GM19463 (cell line): ENCODE measurements around the gene PPM1G.
A peak's percentile ranks its signal among the peaks of the same experiment; 100 is the strongest.
"Not testable (repeated sequence)": the region's sequence is repeated elsewhere in the genome, so short reads cannot be mapped to it uniquely, and the experiment has no call there.

Source experiments
- ATAC-seq: cut with Tn5 transposase; IDR thresholded peaks from one replicate; pipeline ENCODE4 v1.9.1; 2021; ENCODE audit warnings: mild to moderate bottlenecking, moderate library complexity; ENCODE audit not compliant: unreplicated experiment

Gene PPM1G, protein sequence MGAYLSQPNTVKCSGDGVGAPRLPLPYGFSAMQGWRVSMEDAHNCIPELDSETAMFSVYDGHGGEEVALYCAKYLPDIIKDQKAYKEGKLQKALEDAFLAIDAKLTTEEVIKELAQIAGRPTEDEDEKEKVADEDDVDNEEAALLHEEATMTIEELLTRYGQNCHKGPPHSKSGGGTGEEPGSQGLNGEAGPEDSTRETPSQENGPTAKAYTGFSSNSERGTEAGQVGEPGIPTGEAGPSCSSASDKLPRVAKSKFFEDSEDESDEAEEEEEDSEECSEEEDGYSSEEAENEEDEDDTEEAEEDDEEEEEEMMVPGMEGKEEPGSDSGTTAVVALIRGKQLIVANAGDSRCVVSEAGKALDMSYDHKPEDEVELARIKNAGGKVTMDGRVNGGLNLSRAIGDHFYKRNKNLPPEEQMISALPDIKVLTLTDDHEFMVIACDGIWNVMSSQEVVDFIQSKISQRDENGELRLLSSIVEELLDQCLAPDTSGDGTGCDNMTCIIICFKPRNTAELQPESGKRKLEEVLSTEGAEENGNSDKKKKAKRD

DNA sequence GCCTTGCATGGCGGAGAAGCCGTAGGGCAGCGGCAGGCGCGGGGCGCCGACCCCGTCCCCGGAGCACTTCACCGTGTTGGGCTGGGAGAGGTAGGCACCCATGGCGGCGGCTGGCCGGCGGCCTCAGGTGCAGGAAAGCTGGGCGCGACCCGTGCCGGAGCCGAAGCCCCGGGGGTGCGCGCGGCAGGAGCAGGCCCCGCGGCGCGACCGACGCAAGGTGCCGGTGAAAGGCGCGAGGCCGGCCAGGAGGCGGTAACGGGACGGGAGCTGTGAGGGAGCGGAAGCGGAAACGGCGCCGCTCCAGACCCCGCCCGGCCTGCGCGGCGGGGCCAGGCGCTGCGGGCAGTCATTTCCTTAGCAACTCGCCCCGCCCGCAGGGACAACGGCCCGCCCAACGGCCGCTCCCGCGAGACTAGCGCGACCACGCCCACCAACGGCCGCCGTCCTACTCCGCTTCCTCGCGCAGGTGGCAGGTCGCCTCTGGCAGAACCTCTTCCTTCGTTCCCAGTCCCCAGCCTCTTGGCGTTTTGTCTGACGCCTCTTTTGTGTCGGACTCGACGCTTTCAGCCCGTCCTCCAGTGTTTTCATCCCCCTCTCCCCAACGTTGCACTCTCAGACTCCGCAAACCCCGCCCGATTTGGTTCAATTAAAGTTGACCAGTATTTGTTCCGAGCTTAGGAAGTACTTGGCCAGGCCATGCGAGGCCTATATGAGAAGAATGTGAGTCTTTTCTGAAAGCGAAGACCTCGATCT lies at the start of gene PPM1G:
PPM1G (minus strand) TSS at position 271 of the 753 bp plus-strand sequence; CDS start at position 102, 169 bp downstream.
- peak; percentile 95 for ATAC-seq

DNA sequence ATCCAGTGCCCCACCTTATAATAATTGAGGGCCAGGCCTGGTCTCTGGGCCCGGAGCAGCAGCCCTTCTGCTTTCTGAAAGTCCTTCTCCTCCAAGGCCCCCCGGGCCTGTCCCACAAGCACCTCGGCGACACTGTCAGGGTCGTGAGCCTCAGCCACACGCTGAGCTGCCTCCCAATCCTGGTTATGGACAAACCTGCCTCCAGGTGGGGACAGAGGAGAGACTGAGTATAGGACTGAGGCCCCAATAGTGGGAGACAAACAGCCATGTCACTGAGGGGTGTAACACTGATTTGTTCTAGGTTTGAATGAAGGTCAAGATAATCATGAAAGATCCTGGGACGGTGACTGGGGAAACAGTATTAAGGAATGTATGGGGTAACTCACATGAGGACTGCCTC lies 44.6 kb upstream of the PPM1G start:
- ATAC-seq: no peak

DNA sequence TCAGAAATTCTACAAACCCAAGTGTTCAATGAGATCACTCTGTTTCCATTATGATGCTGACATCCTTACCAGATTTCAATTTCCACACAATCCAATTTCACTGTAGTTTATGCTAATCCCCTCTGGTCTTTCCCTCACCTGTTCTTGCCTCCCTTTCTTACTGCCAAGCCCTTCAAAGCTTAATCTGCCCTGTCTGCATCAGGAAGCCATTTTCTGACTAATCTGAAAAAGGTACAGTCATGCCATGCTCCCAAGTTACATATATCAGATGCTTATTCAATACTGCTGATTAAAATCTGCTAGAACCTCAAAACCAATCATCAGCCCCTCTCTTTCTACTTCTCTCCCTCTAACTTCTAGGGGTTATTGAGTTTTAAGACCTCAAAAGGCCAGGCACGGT lies 41.7 kb upstream of the PPM1G start:
- ATAC-seq: no peak

DNA sequence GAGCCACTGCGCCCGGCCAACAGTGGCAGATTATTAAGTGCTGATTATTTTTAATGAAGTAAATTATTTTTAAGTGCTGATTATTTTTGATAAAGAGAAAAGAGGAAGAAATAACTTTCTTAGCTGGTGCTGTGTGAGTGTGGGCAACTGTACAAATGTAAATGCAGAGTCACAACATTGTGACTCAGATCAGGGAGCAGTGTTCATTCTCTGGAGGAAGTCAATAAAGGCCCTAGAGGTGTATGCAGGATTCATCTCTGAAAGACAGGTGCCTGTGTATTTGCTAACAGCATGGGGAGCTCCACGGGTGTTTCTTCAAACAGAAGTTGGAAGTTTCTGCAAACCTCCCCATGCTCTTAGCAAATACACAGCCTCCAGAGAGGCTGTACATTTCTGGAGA lies 39.0 kb upstream of the PPM1G start:
- ATAC-seq: no peak

DNA sequence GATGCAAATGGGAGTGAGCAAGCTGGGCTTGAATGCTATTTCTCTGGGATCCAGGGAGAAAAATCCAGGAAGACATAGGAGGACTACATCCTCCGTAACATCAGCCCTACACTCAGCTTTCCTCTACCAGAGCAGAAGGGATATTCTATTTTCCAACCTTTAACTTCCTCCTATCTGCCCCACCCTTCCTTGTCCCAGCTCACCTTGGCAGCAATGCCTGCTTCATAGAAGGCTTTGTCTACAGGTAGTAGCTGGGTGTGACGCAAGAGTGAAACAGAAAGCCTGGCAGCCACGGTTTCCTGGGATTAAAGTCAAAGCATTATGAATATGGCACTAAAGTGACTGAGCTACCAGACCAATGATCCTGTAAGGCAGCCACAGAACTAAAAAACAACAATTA lies 36.7 kb upstream of the PPM1G start:
- ATAC-seq: no peak

DNA sequence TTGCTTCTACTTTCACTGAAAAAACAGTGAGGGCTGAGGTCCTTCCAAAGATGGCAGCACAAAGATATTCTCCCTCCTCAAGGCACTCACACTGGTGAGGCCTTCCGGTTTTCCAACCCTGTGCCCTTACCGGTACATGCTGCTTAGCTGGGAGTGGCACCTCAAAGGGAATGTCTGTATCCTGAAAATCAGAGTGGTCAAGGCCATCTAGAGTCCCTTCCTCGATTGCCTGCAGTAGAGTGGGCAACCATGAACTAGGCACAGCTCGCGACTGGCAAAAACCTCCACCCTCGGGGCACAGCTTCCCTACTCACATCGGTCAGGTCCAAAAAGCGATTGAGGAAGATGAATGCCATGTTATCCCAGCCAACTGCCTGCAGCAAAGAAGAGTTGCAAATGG lies 36.2 kb upstream of the PPM1G start:
- no peak for ATAC-seq

DNA sequence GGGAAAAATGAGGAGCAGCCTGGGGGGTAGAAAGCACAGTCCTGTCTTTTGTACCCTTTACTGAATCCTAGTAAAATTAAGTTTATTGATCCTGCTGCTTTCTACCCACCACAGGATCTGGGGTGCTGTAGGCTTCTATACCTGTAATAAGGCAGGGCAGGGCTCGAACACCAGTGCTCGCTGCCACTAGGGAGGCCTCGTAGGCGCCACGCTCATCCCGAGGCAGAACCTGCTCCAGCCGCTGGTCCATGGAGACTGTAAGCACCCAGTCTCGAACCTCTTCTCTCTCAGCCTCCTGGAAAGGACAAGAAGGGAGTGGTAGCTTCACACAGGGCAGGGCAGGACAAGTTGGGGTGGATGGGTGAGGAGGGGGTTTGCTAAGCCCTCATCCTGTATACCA lies 35.8 kb upstream of the PPM1G start:
- no peak for ATAC-seq

DNA sequence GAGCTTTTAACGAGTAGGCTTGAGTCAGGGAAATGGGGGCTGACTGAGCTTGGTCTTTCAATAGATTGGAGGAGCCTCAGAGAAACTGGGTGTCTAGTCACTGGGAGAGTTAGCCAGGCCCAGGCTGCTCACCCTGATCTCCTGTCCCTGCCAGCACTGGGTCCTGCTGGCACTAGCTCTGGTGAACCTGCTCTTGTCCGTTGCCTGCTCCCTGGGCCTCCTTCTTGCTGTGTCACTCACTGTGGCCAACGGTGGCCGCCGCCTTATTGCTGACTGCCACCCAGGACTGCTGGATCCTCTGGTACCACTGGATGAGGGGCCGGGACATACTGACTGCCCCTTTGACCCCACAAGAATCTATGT lies 33.5 kb upstream of the PPM1G start:
- ATAC-seq: no peak

DNA sequence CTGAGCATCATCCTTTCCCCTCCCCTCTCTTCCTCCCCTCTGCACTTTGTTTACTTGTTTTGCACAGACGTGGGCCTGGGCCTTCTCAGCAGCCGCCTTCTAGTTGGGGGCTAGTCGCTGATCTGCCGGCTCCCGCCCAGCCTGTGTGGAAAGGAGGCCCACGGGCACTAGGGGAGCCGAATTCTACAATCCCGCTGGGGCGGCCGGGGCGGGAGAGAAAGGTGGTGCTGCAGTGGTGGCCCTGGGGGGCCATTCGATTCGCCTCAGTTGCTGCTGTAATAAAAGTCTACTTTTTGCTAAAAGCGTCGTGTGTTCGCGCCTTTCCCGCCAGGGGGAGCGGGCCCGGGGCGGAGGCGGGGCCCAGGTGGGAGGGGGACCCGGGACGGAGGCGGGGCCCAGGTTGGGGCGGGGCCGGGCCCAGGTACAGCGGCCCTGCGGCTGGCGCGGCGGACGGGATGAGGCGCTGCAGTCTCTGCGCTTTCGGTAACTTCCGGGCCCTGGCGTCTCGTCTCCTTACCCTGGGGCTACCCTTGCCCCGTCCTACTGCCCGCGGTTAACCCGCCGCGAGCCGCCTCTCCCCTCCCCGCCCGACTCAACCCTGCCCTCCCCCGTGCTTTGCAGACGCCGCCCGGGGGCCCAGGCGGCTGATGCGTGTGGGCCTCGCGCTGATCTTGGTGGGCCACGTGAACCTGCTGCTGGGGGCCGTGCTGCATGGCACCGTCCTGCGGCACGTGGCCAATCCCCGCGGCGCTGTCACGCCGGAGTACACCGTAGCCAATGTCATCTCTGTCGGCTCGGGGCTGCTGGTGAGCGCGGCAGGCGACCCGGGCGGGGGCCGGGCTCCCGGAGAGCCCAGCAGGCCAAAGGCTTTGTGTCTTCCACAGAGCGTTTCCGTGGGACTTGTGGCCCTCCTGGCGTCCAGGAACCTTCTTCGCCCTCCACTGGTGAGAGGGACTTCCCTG lies 32.8 kb upstream of the PPM1G start, which contains the start of gene KRTCAP3:
KRTCAP3 (plus strand) TSS at position 424 of the 962 bp plus-strand sequence; CDS start at position 456, 32 bp downstream.
- ATAC-seq: no peak

DNA sequence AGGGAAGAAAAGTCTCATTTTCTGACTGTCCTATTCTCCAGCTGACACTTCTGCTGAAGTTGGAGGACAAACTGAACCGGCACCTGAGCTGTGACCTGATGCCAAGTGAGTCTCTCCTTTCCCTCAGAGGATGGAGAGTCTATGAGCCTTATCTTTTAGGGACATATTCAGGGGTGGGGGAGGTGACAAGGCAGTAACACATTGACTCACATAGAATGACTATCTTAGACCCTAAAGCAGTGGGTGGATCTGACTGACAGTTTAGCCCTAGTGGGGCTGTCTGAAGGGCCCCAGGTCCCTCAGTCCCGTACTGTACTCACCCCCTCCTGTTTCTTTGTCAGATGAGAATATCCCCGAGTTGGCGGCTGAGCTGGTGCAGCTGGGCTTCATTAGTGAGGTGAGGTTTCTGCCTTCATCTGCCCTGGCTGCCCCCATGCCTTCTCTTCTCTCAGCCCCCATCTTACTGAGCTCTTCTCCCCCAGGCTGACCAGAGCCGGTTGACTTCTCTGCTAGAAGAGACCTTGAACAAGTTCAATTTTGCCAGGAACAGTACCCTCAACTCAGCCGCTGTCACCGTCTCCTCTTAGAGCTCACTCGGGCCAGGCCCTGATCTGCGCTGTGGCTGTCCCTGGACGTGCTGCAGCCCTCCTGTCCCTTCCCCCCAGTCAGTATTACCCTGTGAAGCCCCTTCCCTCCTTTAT lies 32.0 kb upstream of the PPM1G start:
- ATAC-seq: no peak

DNA sequence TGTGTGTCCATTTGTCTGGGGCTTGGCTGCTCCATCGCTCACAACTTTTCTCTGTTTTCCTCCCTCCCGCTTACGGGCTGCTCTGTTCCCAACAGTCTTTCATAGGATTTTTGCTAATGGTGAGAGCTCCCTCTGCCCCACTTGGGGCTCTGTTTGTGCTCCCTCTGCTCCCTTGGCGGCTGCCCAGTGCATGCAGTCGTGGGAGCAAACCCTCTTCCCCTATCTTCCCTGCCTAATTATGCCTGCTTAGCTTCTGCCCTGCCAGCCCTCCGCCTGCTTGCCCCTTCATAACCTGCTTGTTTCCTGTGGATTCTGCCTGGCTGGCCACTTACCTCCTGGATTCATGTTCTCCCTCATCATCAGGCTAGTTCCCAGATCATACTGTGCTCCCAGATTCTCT lies 26.2 kb upstream of the PPM1G start:
- no peak for ATAC-seq

DNA sequence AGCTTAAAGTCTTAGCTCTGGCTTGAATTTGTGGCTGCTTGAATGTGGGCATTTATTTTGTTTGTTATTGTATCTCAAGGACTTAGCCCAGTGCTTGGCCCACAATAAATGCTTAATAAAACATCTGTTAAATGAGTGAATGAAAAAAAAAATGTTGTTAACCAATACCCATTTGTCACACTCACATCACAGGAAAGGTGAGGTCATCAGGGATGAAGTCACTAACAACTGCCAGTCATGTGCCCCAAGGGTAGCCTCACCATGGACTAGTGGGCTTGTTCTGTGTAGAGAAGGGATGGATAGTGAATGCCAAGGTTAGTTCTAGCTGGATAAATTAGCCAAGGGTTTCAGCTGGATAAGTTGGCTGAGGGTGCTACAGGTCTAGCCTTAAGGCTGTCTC lies 22.0 kb upstream of the PPM1G start:
- no peak for ATAC-seq

DNA sequence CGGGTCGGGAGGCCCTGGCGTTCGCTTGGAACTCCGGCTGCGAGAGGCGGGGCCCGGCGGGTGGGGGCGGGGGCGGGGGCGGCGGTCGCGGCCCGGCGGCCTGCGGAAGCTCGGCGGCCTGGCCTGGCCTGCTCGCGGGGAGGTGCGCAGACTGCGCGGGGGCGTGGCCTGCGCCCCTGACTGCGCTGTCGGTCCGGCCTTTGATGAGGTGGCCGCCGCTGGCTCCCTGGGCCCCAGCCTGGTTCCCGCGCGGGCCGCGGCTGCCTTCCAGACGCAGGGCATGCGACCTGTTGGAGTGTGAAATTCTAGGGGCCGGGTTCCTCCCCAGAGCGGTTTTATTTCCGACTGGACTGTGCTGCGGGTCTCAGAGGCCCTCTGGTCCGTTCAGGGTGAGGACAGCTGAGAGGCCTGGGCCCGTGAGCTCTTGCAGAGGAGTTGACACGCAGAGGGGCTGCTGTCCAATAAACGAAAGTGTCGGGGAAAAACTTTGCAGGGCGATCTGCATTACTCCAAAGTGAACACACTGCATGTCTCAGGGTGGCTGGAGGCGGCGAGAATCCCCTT lies 19.7 kb upstream of the PPM1G start:
- peak; percentile 70 for ATAC-seq

DNA sequence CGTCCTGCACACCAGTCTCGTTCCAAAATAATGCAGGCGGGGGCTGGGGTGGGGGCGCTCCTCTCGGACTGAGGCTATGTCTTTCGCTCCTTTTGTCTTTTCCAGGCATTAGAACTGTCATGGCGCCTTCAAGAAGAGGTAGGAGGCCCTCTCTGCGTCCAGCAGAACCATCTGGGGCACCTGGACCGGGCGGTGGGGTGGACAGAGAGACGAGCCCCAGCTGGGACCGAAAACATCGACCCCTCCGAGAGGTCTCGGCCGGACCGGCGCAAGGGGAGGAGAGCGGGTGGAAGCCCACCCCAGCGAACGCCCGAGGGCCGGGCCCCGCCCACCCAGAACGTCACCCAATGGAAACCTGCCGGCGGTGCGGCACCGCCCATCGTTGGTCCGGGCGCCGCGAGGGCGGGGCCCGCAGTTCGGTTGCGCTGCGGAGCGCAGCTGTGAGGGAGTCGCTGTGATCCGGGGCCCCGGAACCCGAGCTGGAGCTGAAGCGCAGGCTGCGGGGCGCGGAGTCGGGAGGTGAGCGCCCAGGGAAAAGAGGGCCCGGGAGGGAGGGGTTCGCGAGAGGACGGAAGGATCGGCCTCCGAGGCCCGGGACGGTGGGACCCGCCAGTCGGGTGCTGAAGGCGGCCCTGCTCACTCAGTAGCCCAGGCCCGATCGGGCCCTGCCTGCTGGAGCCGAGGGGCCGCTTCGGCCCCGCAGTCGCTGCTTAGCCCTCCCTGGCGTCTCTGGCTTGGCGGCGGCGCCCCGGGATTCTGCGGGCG lies 19.0 kb upstream of the PPM1G start, which contains the start of gene NRBP1:
NRBP1 (plus strand) TSS at position 419 of the 765 bp plus-strand sequence. CDS start 4,643 bp downstream, outside the sequence.
- peak; percentile 90 for ATAC-seq

DNA sequence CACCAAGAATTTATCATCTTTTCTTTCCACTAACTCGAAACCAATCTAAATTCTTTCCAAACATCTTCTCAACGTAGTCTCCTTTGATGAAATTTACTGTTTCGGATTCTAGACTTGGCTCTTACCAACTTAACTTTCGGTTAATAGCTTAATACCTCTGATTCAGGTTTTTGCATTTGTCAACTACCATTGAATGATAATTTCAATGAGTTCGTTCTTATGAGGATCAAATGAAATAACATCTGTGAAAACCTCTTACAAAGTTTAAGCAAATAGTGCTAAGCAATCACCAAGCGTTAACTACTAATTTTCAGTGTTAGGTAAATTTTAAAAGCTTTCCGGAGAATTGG lies 18.4 kb upstream of the PPM1G start:
- no peak for ATAC-seq

DNA sequence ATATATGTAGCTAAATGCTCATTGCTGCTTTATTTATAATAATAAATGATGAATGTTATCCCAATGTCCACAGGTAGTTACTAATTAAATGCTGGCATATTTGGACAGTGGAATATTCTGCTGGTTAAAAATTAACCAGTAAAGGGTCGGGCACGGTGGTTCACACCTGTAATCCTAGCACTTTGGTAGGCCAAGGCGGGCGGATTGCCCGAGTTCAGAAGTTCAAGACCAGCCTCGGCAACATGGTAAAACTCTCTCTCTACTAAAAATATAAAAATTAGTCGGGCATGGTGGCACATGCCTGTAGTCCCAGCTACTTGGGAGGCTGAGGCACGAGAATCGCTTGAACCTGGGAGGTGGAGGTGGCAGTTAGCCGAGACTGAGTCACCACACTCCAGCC lies 15.6 kb upstream of the PPM1G start:
- not testable (repeated sequence) for ATAC-seq

DNA sequence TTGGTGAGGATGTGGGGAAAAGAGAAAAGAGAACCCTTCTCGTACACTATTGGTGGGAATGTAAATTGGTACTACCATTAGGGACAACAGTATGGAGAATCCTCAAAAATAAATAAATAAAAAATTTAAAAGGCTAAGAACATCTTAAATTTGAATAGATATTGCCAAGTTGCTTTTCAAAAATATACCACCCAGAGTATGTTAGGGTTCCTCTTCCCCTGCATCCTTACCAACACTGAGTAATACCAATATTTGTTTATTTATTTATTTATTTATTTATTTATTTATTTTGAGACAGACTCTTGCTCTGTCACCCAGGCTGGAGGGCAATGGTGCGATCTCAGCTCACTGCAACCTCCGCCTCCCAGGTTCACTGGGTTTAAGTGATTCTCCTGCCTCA lies 13.6 kb upstream of the PPM1G start:
- no peak for ATAC-seq

DNA sequence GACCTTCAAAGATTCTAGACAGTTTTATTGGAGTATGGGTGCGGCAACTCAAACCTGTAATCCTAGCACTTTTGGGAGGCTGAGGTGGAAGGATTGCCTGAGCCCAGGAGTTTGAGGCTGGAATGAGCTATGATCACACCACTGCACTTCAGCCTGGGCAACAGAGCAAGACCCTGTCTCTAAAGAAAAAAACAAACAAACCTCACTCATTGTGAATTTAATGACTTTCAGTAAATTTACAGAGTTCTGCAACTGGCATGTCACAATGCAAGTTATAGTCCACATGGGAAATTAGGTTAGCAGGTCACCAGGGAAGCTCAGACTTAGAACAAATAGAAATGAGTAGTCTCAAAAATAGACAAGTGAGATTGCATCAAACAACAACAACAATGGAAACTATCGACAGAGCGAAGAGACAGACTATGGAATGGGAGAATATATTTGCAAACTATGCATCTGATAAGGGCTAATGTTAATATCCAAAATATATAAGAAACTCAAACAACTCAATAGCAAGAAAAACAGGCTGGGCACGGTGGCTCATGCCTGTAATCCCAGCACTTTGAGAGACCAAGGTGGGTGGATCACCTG lies 12.4 kb upstream of the PPM1G start:
- ATAC-seq: no peak

DNA sequence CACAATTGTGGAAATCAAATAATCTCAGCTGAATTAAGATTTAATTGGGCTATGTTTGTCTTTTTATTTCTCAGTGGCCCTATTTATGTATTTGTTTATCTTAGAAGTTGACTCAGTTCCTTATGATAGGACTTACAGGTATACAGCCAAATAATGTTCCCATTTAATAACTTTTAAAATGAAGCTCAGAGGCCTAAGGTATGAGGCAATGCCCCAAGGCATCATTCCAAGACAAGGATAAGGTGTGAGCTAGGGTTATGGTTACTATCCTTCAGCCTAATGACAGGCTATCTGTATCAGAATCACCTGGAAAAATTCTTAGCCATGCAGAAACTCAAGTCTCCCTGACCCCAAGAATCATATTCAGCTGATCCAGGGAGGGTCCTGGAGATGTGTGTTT lies 11.6 kb upstream of the PPM1G start:
- ATAC-seq: no peak
